Measurements from ENCODE around the gene LIN54.

DNA sequence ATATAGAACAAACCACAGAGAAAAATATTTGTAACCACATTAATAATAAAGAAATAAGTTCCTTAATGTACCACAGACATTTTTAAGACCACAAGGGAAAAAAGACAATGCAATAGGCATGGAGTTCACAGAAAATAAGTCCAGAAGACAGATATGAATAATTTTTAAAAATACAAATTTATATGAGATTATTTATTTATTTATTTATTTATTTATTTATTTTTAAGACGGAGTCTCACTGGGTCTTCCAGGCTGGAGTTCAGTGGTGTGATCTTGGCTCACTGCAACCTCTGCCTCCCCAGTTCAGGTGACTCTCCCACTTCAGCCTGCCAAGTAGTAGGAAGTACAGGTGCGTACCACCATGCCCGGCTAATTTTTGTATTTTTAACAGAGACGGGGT is 56.4 kb downstream of the LIN54 start:
- no peak for TF ChIP-seq EP300 (IDR thresholded peaks at IDR 0.05)
- TF ChIP-seq, protein P1, sequence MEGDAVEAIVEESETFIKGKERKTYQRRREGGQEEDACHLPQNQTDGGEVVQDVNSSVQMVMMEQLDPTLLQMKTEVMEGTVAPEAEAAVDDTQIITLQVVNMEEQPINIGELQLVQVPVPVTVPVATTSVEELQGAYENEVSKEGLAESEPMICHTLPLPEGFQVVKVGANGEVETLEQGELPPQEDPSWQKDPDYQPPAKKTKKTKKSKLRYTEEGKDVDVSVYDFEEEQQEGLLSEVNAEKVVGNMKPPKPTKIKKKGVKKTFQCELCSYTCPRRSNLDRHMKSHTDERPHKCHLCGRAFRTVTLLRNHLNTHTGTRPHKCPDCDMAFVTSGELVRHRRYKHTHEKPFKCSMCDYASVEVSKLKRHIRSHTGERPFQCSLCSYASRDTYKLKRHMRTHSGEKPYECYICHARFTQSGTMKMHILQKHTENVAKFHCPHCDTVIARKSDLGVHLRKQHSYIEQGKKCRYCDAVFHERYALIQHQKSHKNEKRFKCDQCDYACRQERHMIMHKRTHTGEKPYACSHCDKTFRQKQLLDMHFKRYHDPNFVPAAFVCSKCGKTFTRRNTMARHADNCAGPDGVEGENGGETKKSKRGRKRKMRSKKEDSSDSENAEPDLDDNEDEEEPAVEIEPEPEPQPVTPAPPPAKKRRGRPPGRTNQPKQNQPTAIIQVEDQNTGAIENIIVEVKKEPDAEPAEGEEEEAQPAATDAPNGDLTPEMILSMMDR (IDR thresholded peaks at IDR 0.05): no peak
